Activated naive CD4-positive, alpha-beta T cell treated with anti-CD3 and anti-CD28 coated beads, Interleukin-2, amount 50 U/mL, for 72 hours (primary cell): ENCODE data around the gene EVX1. TPM values are rescaled to one million over a fixed set of nuclear protein-coding genes. Genes with fewer than 3 reads are reported as not detected.

Experiments used
- ATAC-seq, 2 donors: fragments of 150-1000 bp; cut with Tn5 transposase; 2 replicates each; pipeline ENCODE4 v1.10.0; 2021; ENCODE audit warnings: mild to moderate bottlenecking in 2 of 2, moderate library complexity in 2 of 2
- DNase-seq, 2 donors: peaks; one replicate each; pipeline ENCODE4 v3.0.0; 2021 to 2022; ENCODE audit warnings: low spot score in 2 of 2
- H3K27ac Mint-ChIP-seq, 2 donors: one replicate each; pipeline ENCODE4 v1.8.0; 2022; ENCODE audit warnings: mild to moderate bottlenecking in 2 of 2, mixed read lengths in 2 of 2
- H3K36me3 Mint-ChIP-seq, 2 donors: one replicate each; pipeline ENCODE4 v1.8.0; 2022; ENCODE audit warnings: mixed read lengths in 2 of 2
- H3K9me3 Mint-ChIP-seq, 2 donors: one replicate each; pipeline ENCODE4 v1.8.0; 2022; ENCODE audit warnings: mixed read lengths in 2 of 2
- total RNA-seq, 2 donors: library from RNA; stranded (reverse); gene quantifications; one replicate each; pipeline ENCODE4 v1.2.3, GENCODE V29; 2022

Gene EVX1
- total RNA-seq, 2 donors from 2014 or later, result not detected

DNA sequence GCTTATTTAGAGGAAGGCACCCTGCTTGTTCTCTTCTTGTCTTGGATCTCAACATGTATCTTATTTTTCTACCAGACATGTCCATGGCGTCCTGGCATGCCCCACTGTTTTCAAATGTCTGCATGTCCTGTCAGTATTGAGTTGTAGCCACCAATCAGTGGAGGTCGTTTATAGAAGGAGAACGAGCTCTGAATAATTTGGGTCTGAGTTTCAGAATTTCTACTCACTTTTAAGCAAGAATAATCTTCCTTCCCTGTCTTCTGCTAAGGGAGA lies 39.8 kb upstream of the EVX1 start:
- ATAC-seq (no peak), DNase-seq (no peak)
- H3K9me3 Mint-ChIP-seq, result no peaks in the 10 kb centered on the region
- peaks cover 0 to 20% of the 10 kb centered on the region in 2 donors for H3K36me3 Mint-ChIP-seq
- H3K27ac Mint-ChIP-seq, result no peak overlapping the region

DNA sequence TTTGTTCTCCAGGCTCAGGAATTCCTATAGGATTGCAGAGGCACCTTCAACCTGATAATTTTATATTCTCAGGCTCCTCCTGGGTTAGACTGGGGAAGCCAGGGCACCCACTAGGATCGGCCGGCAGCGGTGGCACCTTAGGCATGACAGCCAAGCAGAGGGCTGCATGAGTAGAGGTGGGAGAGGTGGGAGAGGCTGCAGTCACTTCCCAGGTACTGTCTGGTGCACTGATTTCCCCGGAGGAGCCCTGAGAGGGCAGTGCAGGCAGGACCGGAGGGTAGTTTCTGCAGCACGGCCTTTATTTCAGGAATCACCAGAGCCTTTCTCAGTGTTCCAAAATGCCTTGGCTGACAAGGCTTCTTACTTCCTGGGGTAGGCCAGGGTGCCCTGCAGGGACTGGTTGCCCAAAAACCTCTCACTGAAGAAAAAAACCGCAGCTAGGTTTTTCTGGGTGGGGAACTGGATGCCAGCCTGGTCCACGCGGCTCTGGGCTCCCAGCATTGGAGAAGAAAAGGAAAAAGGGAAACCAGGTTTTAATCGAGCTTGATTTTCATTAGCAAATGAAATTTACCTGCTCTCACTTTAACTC lies 39.1 kb upstream of the EVX1 start:
- Mint-ChIP-seq H3K27ac (no peak overlapping the region), H3K36me3 (peaks cover 0 to 14% of the 10 kb centered on the region in 2 donors), H3K9me3 (no peaks in the 10 kb centered on the region)
- ATAC-seq, result no peak
- DNase-seq, result no peak

DNA sequence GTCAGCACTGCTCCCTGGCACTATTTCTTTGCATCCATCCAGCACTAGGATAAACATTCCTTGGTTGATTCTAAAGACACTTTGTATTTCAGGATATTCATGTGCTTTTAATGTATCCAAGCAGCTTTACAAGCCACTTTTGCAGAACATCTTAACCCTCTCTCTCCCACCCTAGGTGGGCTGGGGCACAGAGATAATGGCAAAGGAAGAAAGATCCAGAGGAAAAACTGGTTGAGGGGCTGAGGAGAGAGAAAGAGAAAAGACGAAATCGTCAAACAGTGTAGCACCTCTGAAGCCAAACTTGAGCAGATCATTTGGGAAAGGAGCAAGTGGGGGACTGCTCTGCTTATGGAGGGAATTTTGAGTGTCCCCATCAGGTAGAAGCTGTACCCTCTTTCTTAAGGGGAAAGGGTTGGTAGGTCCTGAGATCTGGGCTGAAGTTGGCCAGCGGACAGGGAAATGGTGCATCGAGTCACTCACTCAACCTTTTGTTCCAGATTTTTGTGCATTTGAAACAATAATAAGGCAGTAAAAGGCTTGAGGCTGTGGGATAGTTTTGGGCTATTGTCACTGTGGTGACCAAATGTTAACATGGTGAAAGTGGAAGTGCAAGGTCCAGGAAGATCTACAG lies 38.5 kb upstream of the EVX1 start:
- DNase-seq (no peak), ATAC-seq (no peak)
- H3K9me3 Mint-ChIP-seq, result no peaks in the 10 kb centered on the region
- no peak overlapping the region for H3K27ac Mint-ChIP-seq
- peaks cover 0 to 12% of the 10 kb centered on the region in 2 donors for H3K36me3 Mint-ChIP-seq

DNA sequence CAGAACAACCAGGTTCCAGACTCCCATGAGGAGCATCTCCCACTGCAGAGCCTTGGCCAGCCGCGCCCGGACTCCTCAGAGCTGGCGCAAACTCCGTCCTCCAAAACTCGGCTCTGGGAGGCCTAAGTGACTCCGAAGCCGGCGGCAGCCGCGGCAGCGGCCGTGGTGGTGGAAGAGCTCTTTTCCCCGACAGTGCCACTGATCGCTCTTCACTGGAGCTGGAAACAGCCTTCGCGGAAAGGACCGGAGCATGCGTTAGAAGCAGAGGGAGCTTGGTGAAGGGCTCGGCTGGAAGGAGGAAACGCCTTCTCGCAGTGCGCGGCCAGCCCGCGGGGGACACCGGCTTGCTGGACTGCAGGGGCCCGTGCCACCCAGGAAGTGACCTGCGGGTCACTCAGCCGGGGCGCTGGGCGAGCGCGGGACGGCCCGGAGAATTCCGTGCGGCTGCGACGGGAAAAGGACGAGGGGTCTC lies 37.7 kb upstream of the EVX1 start:
- Mint-ChIP-seq H3K27ac (no peak overlapping the region), H3K9me3 (no peaks in the 10 kb centered on the region), H3K36me3 (peaks cover 0 to 12% of the 10 kb centered on the region in 2 donors)
- ATAC-seq (no peak), DNase-seq (no peak)

DNA sequence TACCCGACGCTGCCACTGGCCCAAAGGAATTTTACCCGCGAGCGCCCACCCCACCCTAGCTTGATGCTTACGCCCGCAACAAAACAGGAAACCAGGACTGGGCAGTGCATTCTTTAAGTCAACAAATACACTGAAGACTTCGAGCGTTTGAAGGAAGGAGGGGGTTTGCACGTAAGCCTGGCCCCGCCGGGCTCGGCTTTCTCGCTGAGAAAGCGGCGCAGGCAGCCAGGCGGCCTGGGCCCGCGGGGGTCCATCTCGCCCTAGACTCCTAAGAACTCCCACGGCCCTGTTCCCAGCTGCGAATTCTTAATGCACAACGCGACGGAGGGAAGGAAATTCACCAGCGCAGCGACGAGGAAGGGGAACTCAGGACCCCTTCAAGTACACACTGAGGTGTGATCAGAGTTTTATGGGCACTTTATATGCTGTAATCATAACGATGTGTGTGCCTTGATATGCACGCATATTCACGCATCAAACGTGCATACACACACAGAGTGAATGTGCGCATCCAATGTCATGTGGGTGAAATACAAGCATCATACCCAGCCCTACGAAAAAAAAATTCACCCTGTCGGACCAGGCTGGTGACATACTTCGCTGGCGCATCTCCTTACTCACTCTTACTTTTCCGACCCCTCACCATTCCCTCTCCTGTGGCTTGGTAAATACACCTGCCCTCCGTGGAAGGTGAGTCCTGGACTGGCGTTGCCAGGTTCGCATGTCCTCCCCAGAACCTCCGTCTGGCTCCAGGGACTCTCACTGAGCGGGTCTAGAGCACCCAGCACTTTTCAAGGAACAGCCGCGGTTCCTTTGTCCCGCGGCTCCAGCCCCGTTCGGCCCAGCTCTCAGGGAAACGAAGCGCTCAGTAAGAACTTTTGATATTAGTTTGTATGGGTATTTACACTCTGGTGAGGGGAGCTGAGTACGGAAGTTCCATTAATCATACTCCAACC lies 37.0 kb upstream of the EVX1 start:
- Mint-ChIP-seq H3K36me3 (peaks cover 0 to 10% of the 10 kb centered on the region in 2 donors), H3K27ac (no peak overlapping the region), H3K9me3 (no peaks in the 10 kb centered on the region)
- DNase-seq, result no peak
- ATAC-seq, result no peak

DNA sequence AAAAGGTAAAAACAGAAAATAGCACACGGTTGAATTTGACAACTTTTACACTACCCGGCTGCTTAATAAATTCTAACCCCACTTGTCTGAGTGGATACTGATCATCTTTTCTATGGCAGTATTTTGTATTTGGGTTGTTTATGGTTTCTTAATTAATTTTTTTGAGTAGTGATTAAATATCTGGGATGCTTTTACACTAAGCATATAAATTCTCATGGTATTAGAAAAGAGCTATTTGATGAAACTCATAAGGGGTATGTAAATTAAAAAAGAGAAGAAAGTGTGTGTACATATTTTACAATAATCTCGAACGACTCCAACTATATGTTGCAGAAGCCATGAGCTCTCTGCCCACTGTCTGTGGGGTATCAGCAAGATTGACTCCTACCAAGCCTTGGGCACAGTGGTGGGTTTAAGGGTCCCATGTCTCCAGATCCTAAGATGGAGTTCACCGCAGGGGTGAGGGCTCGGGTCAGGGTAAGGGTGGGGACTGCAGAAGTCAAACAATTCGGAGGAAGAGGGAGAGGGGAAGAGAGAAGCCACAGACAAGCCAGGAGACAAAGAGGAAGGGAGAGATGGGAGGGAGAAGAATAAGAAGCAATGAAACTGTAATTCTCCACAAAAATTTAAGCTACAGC lies 35.1 kb upstream of the EVX1 start:
- ATAC-seq (no peak), DNase-seq (no peak)
- H3K27ac Mint-ChIP-seq, result no peak overlapping the region
- peaks cover 0 to 6% of the 10 kb centered on the region in 2 donors for H3K36me3 Mint-ChIP-seq
- H3K9me3 Mint-ChIP-seq, result no peaks in the 10 kb centered on the region

DNA sequence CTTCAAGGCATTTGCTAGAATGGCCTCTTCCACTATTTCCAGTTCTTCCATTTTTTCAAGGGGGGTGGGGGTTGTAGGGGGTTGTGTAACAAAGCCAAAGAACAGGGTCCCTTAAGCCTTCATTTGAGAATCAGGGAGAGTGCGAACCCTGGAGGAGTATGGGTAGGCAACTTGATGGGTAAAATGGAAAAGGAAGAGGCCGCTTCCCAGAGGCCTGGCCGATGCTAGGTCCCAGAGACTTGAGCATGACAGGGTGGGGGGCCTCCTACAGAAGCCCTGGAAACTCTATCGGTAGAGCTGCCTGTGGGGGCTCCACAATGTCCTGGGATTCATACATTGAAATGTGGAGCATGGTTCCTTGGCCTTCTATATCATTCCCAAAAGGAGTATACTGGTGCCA lies 33.6 kb upstream of the EVX1 start:
- no peaks in the 10 kb centered on the region for H3K9me3 Mint-ChIP-seq
- no peak for DNase-seq

DNA sequence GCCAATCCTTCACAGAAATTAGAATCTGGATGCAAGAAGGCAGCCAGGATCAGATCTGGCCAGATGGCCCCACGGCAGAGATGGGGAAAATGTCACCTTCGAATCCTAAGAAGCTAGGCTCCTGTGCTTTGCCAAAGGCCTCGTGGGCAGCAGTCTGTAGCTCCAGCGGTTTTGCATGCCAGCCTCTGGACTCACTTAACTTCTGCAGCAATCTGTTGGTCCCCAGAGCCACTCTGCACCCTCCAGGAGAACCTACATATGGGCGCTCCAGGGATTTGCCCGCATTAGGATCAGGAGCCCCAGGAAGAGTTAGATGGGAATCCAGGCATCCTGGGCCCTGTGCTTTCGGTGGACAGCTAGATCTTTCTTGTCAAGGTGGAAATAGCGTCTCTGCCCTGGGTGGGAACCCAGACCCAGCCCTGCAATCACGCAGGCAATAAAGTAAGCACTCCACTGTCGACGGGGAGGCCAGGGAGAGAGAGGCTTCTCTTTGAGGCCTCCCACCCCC lies 32.6 kb upstream of the EVX1 start:
- DNase-seq, result no peak
- ATAC-seq, result peak in 1 of 2 donors; percentile 14
- Mint-ChIP-seq H3K27ac (no peak overlapping the region), H3K9me3 (no peaks in the 10 kb centered on the region), H3K36me3 (no peaks in the 10 kb centered on the region)

More for the DNA sequence above, 33.6 kb upstream of the EVX1 start:
- Mint-ChIP-seq H3K36me3 (peaks cover 0 to 2% of the 10 kb centered on the region in 2 donors), H3K27ac (no peak overlapping the region)
- no peak for ATAC-seq

DNA sequence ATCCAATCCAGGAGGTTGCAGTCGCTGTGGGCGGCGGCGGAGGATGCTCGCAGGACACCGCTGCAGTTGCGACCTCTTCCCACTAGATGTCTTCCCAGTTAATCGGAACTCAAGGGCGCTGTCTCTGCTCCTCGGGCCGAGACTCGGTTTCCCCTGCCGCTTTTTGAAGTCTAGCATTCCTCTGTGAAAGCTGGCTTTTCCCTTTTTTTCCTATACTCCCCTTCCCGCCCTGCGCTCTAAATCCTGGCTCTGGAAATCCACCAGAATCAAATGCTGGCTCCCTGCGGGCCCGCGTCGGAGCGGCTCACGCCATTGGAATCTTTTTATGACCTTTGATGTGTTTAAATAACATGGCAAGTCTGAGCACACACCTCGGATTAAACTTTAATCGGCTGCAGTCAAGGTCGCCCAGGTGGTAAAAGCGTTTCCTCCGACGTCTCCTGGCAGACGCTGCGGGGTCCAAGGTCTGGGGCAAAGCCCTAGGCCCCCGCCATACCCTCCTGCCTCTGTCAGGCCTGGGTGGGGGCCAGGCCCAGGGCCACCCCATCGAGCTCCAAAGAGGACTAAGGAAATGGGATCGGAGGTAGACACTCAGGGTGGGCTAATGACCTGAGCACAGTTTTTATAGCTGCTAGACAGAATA lies 32.0 kb upstream of the EVX1 start:
- Mint-ChIP-seq H3K36me3 (no peaks in the 10 kb centered on the region), H3K27ac (no peak overlapping the region), H3K9me3 (no peaks in the 10 kb centered on the region)
- ATAC-seq (peak; percentile 58 to 78), DNase-seq (peak in 1 of 2 donors; percentile 60)

DNA sequence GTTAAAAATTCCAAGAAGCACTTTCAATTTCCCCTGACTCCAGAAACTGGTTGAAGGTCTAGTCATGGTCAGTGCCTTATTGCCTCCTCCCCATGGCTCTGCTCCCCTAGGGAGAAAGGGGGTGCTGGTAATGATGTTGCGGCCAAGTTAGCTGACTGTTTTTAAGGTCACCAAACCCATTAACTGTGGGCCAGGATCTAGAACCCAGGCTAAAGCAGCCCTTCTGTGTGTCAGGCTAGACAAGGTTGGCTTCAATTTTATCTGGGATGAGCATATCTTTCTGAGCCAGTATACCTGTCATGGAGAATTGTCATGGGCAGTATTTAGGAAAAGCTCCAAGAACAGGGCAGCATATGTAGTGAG lies 31.5 kb upstream of the EVX1 start:
- ATAC-seq, result no peak
- Mint-ChIP-seq H3K9me3 (no peaks in the 10 kb centered on the region), H3K27ac (no peak overlapping the region), H3K36me3 (no peaks in the 10 kb centered on the region)
- no peak for DNase-seq

DNA sequence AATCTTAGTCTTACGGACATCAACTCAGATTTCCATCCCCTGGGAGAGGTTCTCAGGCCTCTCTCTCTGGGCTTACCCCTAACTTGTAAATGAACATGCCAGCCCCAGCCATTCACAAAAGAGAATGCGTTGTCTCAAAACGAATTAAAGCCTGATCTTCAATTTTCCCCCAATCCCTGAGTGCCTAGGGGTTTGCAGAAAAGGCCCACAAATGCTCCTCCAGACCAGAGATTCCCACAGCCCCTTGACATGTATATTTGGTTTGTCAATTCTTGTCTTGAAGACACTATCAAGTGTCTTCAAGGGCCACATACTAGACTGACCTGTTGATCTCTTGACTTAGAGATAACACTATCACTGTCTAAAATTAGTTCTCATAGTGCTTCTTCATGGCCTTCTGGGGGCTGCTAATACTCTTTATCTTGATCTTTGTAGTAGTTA lies 30.8 kb upstream of the EVX1 start:
- Mint-ChIP-seq H3K27ac (no peak overlapping the region), H3K9me3 (no peaks in the 10 kb centered on the region), H3K36me3 (no peaks in the 10 kb centered on the region)
- DNase-seq, result no peak
- no peak for ATAC-seq

DNA sequence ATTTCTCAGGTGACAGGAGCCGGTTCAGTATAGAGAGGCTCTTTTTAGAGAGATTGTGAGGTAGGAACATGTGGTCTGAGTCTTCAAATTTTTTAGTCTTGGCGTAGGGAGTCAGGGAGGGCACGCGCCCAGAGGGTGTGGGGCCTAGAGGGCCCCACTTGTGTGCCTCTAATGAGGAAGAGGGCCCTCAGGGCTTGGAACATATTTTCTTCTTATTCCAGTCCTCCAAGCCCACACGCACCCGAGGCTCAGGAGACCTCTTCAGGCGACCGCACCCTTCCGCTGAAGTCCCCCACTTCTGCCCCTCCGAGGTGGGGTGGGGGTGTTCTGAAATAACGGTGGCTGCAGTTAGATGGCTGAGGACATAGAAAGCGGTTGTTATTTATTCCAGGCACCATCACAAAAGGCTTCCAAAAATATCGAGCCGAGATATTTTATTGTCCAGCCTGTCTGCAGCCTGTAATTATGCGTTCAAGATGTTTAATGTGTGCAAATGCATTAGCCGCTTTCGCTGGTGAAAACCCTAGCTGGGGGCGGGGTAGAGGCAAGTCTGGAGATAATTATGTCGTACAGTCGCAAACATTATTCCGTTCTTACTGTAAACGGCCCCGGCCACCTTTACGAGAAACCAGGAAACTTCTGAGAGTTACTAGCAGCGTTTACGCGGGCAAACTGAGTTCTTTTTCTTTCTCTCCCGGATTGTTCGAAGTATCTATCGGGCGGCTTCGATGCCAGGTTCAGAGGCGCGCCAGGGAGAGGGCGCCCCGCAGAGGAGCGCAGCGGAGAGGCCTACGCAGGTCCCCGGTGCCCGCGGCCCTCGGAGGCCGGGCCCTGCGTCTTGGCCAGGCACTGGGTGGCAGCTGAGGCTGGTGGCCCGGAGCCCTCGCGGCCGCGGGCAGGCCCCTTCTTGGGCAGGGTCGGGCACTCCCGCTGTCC lies 29.8 kb upstream of the EVX1 start:
- H3K27ac Mint-ChIP-seq, result no peak overlapping the region
- no peaks in the 10 kb centered on the region for H3K36me3 Mint-ChIP-seq
- ATAC-seq (peak in 1 of 2 donors; percentile 52), DNase-seq (no peak)
- H3K9me3 Mint-ChIP-seq, result no peaks in the 10 kb centered on the region

DNA sequence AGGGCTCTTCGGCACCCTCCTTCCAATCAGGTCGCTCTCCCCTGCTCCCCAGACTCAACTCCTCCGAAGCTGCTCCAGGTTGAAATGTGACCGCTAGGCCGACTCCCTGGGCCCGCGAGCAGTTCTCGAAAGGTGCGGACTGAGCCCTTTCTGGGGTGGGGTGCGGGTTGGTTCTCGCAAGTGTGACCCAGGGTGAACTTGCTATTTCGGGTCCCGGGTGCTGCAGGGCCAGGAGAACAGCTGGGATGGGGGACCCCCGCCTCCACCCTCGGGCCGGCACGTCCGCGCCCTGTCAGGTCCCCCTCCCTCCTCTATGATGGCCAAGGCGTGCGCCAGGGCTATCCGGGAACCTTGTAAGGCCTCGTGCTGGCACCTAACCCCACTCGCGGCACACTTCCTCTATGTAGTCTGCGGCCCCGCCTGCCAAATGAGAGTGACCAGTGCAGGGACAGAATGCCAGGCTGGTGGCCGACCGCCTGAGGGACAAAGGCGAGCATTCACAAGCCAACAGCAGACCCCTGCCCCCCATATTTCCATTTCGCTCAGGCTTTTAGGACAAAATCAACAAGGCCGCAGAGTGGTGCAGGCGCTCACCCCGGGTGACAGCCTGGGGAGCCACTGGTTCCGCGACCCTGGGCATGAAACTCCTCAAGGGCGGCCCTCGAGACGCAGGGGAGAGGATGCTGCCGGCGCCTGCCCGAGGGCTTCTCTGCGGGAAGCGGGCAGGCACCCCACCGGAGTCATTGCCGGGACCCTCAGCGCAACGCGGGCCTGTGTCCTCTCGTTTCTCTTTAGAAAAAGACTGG lies 29.0 kb upstream of the EVX1 start:
- DNase-seq (no peak), ATAC-seq (no peak)
- Mint-ChIP-seq H3K27ac (no peak overlapping the region), H3K36me3 (no peaks in the 10 kb centered on the region), H3K9me3 (no peaks in the 10 kb centered on the region)

DNA sequence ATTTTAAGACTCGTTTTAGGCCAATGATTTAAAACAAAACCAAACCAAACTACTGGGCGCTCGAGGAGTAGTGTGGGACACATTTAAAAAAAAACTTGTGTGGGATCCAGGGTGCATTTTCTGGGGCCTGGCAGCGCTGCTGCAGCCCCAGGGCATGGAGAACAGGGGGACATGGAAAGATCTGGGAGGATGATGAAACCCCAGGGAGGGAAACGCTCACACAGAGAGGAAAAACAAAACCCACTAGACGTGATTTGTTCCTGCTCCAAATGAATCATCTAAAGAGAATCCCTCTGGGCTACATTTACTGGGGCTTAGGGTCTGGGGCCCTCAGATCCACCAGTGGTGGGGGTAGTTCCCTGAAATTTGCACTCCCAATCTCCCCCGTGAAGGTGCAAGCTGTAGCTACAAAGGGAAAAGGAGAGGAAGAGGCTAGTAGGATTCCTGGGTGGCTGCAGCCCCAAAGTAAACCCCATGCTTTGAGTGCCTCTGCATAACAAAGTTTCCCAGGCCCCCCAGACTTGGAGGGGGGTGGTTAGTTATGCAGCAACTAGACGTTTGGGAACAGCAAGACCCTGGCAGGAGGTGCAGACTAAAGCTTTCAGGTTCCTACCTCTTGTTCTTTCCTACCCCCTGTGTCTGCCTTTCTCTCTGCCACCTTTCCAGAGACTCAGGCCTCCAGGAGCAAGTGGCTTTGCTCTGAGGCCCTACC lies 28.2 kb upstream of the EVX1 start:
- ATAC-seq, result no peak
- H3K27ac Mint-ChIP-seq, result no peak overlapping the region
- DNase-seq, result no peak
- H3K36me3 Mint-ChIP-seq, result no peaks in the 10 kb centered on the region
- no peaks in the 10 kb centered on the region for H3K9me3 Mint-ChIP-seq
